Right ventricle myocardium inferior (tissue), 1 donor: ENCODE results near the gene CHRNB4. TPM values are rescaled to one million over a fixed set of nuclear protein-coding genes. Genes with fewer than 3 reads are reported as not detected.

ENCODE experiments used
- ATAC-seq: fragments of 200-7000 bp; cut with Tn5 transposase; one replicate; pipeline ENCODE4 v1.9.1; 2020; ENCODE audit warnings: mild to moderate bottlenecking, moderate library complexity
- DNase-seq: peaks from one replicate; pipeline ENCODE4 v3.0.0; 2021; ENCODE audit errors: missing footprints
- intact Hi-C: fragments of 100-400 bp; cut with DNase I; formaldehyde crosslinking; loops from one replicate; pipeline ENCODE4 v1.11.0; 2022
- total RNA-seq: library from RNA; stranded (reverse); fragmentation: NEBNext Ultra II Directional; extraction: Animal tissue kit (Norgen Biotek cat#: 25700); gene quantifications from one replicate; pipeline ENCODE4 v1.2.1, GENCODE V29; 2021
- donor health status: DM: no; HTN: yes; CAD: no; lungs with severe emphysema.

Gene CHRNB4
- total RNA-seq, 1 donor from 2014 or later: not detected

DNA sequence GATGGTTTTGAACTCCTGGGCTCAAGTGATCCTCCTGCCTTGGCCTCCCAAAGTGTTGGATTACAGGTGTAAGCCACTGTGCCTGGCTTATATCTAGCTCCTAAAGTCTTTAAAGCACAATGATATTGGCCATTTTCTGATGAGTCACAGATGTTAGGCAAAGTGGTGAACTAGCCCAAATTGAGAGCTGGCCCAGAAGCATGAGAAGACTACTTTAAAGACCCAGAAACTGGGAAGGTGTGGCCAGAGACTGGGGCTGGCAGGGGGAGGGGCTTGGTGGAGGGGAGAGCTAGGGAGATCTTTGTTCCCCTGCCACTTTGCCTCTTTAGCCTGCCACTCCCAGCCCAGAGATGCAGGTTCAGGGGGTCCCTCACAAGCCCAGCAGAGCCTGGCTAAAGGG lies 41.8 kb downstream of the CHRNB4 start:
- ATAC-seq: no peak
- no peak for DNase-seq
- intact Hi-C loops: no loop called here

- DNase-seq (no peak), ATAC-seq (no peak)
- intact Hi-C loops: no loop called here
Measured at GRCh38 chr15:78598348-78598747, 42.7 kb downstream of the CHRNB4 start.

GRCh38 chr15:78597583-78597982 lies 43.4 kb downstream of the CHRNB4 start:
- intact Hi-C loops: no loop called here
- DNase-seq: no peak
- ATAC-seq: no peak

DNA sequence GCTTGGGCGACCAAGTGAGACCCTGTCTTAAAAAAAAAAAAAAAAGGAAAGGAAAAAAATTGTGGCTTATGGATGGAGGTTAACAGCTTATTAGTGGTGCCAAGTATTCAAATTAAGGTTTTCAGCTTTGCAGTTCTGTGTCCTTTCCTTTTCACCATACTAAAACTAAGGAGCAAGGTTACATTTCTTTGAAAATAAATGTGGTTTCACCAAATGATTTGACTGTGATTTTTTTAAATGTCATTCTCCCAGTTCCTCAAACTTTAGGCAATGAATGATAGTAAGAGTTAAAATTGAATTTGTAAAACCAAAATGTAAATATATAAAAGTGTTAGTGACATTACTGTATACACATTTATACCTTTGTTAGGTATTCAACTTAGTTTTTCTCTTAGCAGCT lies 66.1 kb downstream of the CHRNB4 start:
- ATAC-seq (no peak), DNase-seq (no peak)
- intact Hi-C loops: no loop called here

Other genes with a start within 250 kb of the CHRNB4 start
- gene IREB2, start 203.0 kb downstream of the CHRNB4 start, total RNA-seq: 22.5 TPM
- 4.4 TPM for gene HYKK, start 133.6 kb downstream of the CHRNB4 start, total RNA-seq
- gene PSMA4, start 100.8 kb downstream of the CHRNB4 start, total RNA-seq: 118 TPM
- 3.7 TPM for gene CHRNA5, start 75.7 kb downstream of the CHRNB4 start, total RNA-seq
- gene CHRNA3, start 20.2 kb downstream of the CHRNB4 start, total RNA-seq: 0.08 TPM
- gene ADAMTS7, start 170.3 kb upstream of the CHRNB4 start, total RNA-seq: 32.1 TPM
- 333 TPM for gene MORF4L1, start 231.7 kb upstream of the CHRNB4 start, total RNA-seq